CD4-positive, alpha-beta T cell (primary cell): ENCODE results near the gene TBC1D22A. TPM values are rescaled to one million over a fixed set of nuclear protein-coding genes. Genes with fewer than 3 reads are reported as not detected.

Experiments
- ATAC-seq: fragments of 200-7000 bp; cut with Tn5 transposase; one replicate; pipeline ENCODE4 v1.10.0; 2022; ENCODE audit warnings: mild to moderate bottlenecking; ENCODE audit not compliant: poor library complexity
- CTCF ChIA-PET: fragments of 350-600 bp; sonication (Branson Sonifier 250); formaldehyde crosslinking; loops from one replicate; lab custom pipeline; 2021; ENCODE audit warnings: antibody characterized with exemption, inconsistent platforms; lab: Charles Lee
- POLR2A ChIA-PET: fragments of 350-600 bp; sonication (Branson Sonifier 250); formaldehyde crosslinking; loops from one replicate; lab custom pipeline; 2021; ENCODE audit warnings: antibody characterized with exemption, inconsistent platforms; lab: Charles Lee
- DNase-seq, 14 experiments: peaks; one replicate each; pipeline ENCODE4 v3.0.0-alpha.2; 2013 to 2020; ENCODE audit warnings: mixed read lengths in 2 of 14
- H3K27ac ChIP-seq, 2 donors: one replicate each; pipeline versions ENCODE4 v1.5.1 to v1.7.0; 2013; ENCODE audit warnings: low read length in 2 of 2, low read depth in 1 of 2, mild to moderate bottlenecking in 1 of 2
- H3K27me3 ChIP-seq, 2 experiments: 1 replicate in 1 of 2; 2 replicates in 1 of 2; pipeline versions ENCODE4 v1.6.1 to v1.7.0; 2013; ENCODE audit warnings: low read length in 2 of 2, control low read depth in 1 of 2, mild to moderate bottlenecking in 1 of 2, moderate library complexity in 1 of 2; ENCODE audit not compliant: insufficient read depth in 2 of 2, control insufficient read depth in 1 of 2
- H3K36me3 ChIP-seq: one replicate; pipeline ENCODE4 v1.6.1; 2013; ENCODE audit warnings: low read length, control low read depth; ENCODE audit not compliant: insufficient read depth
- H3K4me1 ChIP-seq: one replicate; pipeline ENCODE4 v1.6.1; 2013; ENCODE audit warnings: low read length, control low read depth; ENCODE audit not compliant: insufficient read depth
- H3K4me3 ChIP-seq: one replicate; pipeline ENCODE4 v1.5.1; 2013; ENCODE audit warnings: mild to moderate bottlenecking, low read length, moderate library complexity
- H3K9me3 ChIP-seq, 2 experiments: 1 replicate in 1 of 2; 2 replicates in 1 of 2; pipeline versions ENCODE4 v1.6.1 to v1.7.0; 2013; ENCODE audit warnings: low read length in 2 of 2, mild to moderate bottlenecking in 2 of 2, control low read depth in 1 of 2, moderate library complexity in 1 of 2; ENCODE audit not compliant: control insufficient read depth in 1 of 2, insufficient read depth in 1 of 2
- H3K27ac Mint-ChIP-seq: one replicate; pipeline ENCODE4 v1.8.0; 2020; ENCODE audit warnings: mixed read lengths
- H3K27me3 Mint-ChIP-seq: one replicate; pipeline ENCODE4 v1.8.0; 2021; ENCODE audit warnings: mixed read lengths
- H3K36me3 Mint-ChIP-seq: one replicate; pipeline ENCODE4 v1.8.0; 2021; ENCODE audit warnings: low read depth, mixed read lengths
- H3K4me1 Mint-ChIP-seq: one replicate; pipeline ENCODE4 v1.8.0; 2021; ENCODE audit warnings: low read depth, mixed read lengths
- H3K4me3 Mint-ChIP-seq: one replicate; pipeline ENCODE4 v1.8.0; 2020; ENCODE audit warnings: mild to moderate bottlenecking, mixed read lengths
- H3K9me3 Mint-ChIP-seq: one replicate; pipeline ENCODE4 v1.8.0; 2020; ENCODE audit warnings: mixed read lengths
- CTCF ChIP-seq: fragments of 200-600 bp; IDR thresholded peaks from one replicate; pipeline ENCODE4 v1.8.0; 2022; ENCODE audit warnings: antibody characterized with exemption, mild to moderate bottlenecking
- intact Hi-C, 2 experiments: fragments of 100-400 bp; cut with DNase I in 1 of 2; cut with micrococcal nuclease in 1 of 2; formaldehyde crosslinking; loops; one replicate each; pipeline versions ENCODE4 v1.15.1 to v1.9.0; 2023 to 2025; cut with DNase I, micrococcal nuclease
- total RNA-seq, 174 experiments: library from RNA in 2 of 174; stranded (reverse) in 2 of 174; gene quantifications; one replicate each; pipeline ENCODE4 v1.2.3 and lab custom pipeline; 2021 to 2026

Gene TBC1D22A
- total RNA-seq, 2 experiments from 2014 or later, result 27.1 to 31.7 TPM

DNA sequence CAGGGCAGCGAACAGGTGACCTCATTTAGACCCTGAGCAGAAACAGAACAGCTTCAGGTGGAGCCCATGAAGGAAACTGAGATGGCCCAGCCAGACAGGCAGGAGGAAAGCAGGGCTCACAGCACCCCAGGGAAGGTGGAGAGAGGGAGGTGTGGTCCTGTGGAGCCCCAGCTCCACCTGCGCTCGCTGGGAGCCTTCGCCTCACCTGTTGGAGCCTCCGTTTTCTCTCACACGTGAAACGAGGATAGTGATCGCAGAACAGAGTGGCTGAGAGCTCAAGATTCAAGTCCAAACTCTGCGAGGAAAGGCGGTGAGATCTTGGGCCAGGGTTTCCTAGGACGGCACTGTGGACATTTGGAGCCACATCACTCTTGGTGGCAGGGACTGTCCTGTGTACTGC, 15.8 kb upstream of the TBC1D22A start:
- CTCF ChIA-PET, result interaction anchor here (2.9 kb wide), 1 partner anchor 12 kb away, joined by 8 read pairs; no protein-coding TSS in a partner anchor

GRCh38 chr22:46747646-46748045, 14.8 kb upstream of the TBC1D22A start:
- Mint-ChIP-seq H3K36me3 (no peaks in the 10 kb centered on the region), H3K4me1 (peaks cover 32% of the 10 kb centered on the region), H3K9me3 (no peaks in the 10 kb centered on the region), H3K27me3 (no peaks in the 10 kb centered on the region), H3K27ac (peak overlapping the region; percentile 65), H3K4me3 (no peak overlapping the region)
- DNase-seq (no peak), ATAC-seq (no peak)
- no peaks in the 10 kb centered on the region for H3K36me3 ChIP-seq
- intact Hi-C loops, result loop anchor here in 1 of 2 experiments (2.0 kb wide), 2 partner anchors 15 to 43 kb away; partner anchors contain the start of gene TBC1D22A
- H3K9me3 ChIP-seq, result peaks cover 0 to 7% of the 10 kb centered on the region in 2 experiments
- peaks cover 38% of the 10 kb centered on the region for H3K4me1 ChIP-seq
- H3K4me3 ChIP-seq, result no peak overlapping the region
- no peaks in the 10 kb centered on the region for H3K27me3 ChIP-seq
- no peak for TF ChIP-seq CTCF
- H3K27ac ChIP-seq, result no peak overlapping the region
- ChIA-PET POLR2A (no interaction called here), CTCF (no interaction called here)

More for the DNA sequence above, 15.8 kb upstream of the TBC1D22A start:
- Histone ChIP-seq H3K27me3 (no peaks in the 10 kb centered on the region), H3K4me3 (no peak overlapping the region), H3K27ac (no peak overlapping the region), H3K36me3 (no peaks in the 10 kb centered on the region), H3K9me3 (peaks cover 0 to 7% of the 10 kb centered on the region in 2 experiments), H3K4me1 (peaks cover 38% of the 10 kb centered on the region)
- Mint-ChIP-seq H3K27me3 (no peaks in the 10 kb centered on the region), H3K36me3 (no peaks in the 10 kb centered on the region), H3K4me1 (peaks cover 32% of the 10 kb centered on the region), H3K9me3 (no peaks in the 10 kb centered on the region), H3K27ac (peak overlapping the region; percentile 81), H3K4me3 (no peak overlapping the region)
- POLR2A ChIA-PET, result no interaction called here
- intact Hi-C loops, result no loop called here
- ATAC-seq (no peak), DNase-seq (no peak)
- TF ChIP-seq CTCF, result no peak

- intact Hi-C loops, result loop anchor here in 1 of 2 experiments (2.0 kb wide), 2 partner anchors 14 to 42 kb away; partner anchors contain the start of gene TBC1D22A
- H3K27me3 Mint-ChIP-seq, result no peaks in the 10 kb centered on the region
- DNase-seq (peak in 1 of 14 experiments; percentile 35), ATAC-seq (no peak)
- peak overlapping the region; percentile 51 for H3K4me3 ChIP-seq
- CTCF ChIA-PET, result interaction anchor here (2.1 to 2.6 kb wide), 3 partner anchors 9 to 55 kb away, joined by 10 to 17 read pairs (median 12); no protein-coding TSS in a partner anchor
- no peak for TF ChIP-seq CTCF
- H3K36me3 Mint-ChIP-seq, result no peaks in the 10 kb centered on the region
- no peaks in the 10 kb centered on the region for H3K27me3 ChIP-seq
- H3K9me3 Mint-ChIP-seq, result no peaks in the 10 kb centered on the region
- POLR2A ChIA-PET, result interaction anchor here (1.0 to 3.1 kb wide), 7 partner anchors 9 to 1585 kb away, joined by 3 to 59 read pairs (median 13); partner anchors contain the start of genes NUP50 and TBC1D22A
- peaks cover 0 to under 1% of the 10 kb centered on the region in 2 experiments for H3K9me3 ChIP-seq
- H3K4me1 ChIP-seq, result peaks cover 43% of the 10 kb centered on the region
- H3K4me1 Mint-ChIP-seq, result peaks cover 32% of the 10 kb centered on the region
- peak overlapping the region; percentile 78 to 91 for H3K27ac ChIP-seq
- peak overlapping the region; percentile 73 for H3K4me3 Mint-ChIP-seq
- H3K27ac Mint-ChIP-seq, result peak overlapping the region; percentile 96
- H3K36me3 ChIP-seq, result no peaks in the 10 kb centered on the region
Observed at GRCh38 chr22:46748206-46748907, 14.1 kb upstream of the TBC1D22A start.
